DOHH2 (cell line): ENCODE measurements around the gene ZBTB7B.

Experiments used
- CTCF ChIP-seq: fragments of 200-600 bp; sonication (generic); IDR thresholded peaks from one replicate; pipeline ENCODE4 v1.5.1; 2014; ENCODE audit warnings: antibody characterized with exemption, mild to moderate bottlenecking, low read depth, low read length; ENCODE audit not compliant: poor library complexity, severe bottlenecking
- EZH2phosphoT487 ChIP-seq: fragments of 200-600 bp; sonication (generic); IDR thresholded peaks from 2 replicates; pipeline ENCODE4 v1.6.1; 2017; ENCODE audit warnings: borderline replicate concordance, mild to moderate bottlenecking, antibody characterized with exemption, low read length, moderate library complexity, mixed read lengths

GRCh38 chr1:155010211-155010918 is 7.8 kb downstream of the ZBTB7B start:
- TF ChIP-seq CTCF (no peak), EZH2phosphoT487 (no peak)
